GM21786 (cell line): Measurements from ENCODE around the gene ARRDC2.
A peak's percentile ranks its signal among the peaks of the same experiment; 100 is the strongest.
"Not testable (repeated sequence)": the region's sequence is repeated elsewhere in the genome, so short reads cannot be mapped to it uniquely, and the experiment has no call there.

Experiments
- ATAC-seq: cut with Tn5 transposase; IDR thresholded peaks from one replicate; pipeline ENCODE4 v1.9.1; 2021; ENCODE audit not compliant: unreplicated experiment

Gene ARRDC2

DNA sequence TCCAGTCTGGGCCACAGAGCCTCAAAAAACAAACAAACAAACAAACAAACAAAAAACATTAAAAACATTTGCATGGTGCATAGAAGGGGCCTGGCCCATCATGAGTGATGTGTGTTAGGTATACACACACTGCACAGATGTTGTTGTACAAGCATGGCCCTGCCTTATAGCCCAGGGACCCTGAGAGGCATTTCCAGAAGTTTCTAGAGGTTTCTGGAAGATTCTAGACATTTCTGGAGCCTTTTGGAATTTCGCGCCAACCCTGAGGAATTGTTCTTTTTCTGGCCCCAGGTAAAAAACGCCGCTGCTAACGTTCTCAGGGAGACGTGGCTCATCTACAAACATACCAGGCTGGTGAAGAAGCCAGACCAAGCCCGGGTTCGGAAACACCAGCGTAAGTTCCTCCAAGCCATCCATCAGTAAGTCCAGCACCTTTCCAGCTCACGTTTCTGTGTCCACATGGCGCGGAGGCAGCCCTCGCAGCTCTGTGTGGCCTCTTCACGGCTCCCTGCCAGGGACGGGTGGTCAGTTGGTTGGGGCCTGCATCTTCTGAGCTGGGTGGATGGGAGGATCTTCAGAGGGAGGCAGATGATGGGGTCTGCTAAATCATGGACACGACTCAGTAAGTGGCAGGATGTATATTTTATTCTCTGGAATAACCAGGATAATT is 18.4 kb upstream of the ARRDC2 start:
- no peak for ATAC-seq

DNA sequence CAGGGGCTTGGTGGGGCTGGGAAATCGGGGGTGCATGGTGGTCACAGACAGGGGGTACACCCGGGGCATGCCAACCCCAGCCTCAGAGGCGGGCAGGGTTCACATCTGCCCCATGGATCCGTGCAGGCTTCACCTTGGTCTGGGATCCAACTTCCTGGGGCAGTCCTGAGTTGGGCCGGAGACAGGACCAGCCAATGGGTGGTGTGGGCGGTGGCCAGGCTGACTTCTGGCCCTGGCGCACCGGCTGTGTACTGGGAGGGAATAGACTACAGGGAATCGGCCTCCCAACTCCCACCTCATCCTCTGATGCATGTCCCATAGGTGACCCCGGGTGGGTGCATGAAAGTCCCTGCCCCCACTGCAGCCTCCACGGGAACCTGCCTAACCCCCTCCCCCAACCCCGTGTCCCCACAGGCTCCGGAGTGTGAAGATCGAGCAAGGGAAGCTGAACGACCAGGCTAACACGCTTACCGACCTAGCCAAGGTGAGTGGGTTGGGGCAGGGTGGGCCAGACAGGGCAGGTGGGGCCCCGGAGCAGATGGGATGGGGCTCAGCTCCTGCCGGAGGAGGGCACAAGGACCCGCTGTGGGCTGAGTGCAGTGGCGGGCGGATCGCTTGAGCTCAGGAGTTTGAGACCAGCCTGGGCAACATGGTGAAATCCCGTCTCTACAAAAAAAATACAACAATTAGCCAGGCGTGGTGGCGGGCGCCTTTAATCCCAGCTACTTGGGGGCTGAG is 14.7 kb upstream of the ARRDC2 start:
- no peak for ATAC-seq

GRCh38 chr19:17996826-17997316 is 11.1 kb upstream of the ARRDC2 start:
- no peak for ATAC-seq

DNA sequence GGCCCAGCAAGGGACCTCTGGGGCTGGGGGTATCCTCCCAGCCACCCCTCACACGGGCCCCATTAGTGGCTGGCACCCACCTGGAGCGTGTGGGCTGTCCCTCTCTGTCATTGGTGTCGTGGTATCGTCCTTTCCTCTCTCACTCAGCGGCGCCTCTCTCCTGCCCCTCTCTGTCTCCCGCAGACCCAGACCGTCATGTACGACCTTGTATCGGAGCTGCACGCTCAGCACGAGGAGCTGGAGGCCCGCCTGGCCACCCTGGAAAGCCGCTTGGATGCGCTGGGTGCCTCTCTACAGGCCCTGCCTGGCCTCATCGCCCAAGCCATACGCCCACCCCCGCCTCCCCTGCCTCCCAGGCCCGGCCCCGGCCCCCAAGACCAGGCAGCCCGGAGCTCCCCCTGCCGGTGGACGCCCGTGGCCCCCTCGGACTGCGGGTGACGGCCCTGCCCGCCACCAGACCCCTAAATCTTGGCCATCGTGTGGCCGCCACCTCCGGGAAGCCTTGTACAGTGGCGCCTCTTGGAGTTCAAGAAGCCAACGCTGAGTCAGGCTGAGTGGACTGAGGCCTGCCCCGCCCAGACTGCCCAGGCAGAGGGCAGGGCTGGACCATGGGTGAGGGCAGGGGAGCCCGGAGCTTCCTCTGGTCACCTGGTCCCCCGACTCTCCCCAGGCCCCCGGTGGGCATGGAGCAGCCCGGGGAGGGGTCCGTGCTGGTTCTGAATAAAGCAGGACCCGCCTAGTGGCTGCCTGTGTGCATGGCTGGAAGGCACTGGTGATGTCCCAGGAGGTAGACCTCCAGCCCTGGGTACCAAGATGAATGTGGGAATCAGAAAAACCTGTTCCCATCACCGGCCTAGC is 9.8 kb upstream of the ARRDC2 start:
- ATAC-seq = no peak

DNA sequence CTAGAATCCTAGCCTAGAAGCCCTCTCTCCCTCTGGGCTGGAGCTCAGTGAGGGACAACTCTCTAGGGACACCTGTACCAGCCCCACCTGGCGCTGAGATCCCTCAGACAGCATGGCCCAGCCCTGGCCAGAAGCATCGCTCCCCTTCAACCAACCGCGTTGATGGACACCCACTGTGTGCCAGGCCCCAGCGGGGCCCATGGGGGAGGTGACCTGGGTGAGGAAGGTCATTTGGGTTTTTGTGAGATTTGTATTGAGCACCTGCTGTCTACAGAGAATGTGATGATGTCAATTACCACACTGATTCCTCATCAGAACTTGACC is 9.2 kb upstream of the ARRDC2 start:
- ATAC-seq = no peak

DNA sequence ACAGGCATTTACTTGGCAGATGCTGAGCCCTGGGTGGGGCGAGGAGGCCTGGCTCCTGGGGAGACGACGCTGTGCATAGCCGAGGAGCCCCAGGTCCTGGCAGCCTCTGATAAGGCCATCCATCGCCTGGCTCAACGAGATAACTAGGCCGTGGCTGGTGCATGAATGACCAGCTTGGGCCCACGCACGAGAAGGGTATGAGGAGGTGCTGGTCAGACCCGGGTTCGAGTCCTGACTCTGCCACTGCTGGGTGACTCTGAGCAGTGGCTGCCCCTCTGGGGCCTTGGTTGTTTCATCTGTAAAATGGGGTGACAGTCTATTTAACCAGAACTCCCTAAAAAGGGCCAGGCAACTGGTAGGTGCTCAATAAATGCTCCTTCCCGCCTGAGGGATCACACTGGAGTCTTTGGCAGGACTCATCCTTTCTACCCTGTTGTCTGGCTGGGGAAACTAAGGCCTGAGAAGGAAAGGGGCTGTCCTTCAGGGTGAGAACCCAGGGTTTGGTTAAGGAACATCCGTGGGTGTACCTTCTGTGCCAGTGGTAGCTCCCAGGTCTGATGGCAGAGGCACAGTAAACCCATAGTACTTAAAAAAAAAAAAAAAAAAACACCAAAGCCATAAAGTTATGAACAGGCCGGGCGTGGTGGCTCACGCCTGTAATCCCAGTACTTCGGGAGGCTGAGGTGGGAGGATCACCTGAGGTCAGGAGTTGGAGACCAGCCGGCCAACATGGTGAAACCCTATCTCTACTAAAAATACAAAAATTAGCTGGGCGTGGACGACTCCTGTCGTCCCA is 8.1 kb upstream of the ARRDC2 start:
- ATAC-seq = no peak

- no peak for ATAC-seq
Observed at GRCh38 chr19:18000480-18000914, 7.5 kb upstream of the ARRDC2 start.

DNA sequence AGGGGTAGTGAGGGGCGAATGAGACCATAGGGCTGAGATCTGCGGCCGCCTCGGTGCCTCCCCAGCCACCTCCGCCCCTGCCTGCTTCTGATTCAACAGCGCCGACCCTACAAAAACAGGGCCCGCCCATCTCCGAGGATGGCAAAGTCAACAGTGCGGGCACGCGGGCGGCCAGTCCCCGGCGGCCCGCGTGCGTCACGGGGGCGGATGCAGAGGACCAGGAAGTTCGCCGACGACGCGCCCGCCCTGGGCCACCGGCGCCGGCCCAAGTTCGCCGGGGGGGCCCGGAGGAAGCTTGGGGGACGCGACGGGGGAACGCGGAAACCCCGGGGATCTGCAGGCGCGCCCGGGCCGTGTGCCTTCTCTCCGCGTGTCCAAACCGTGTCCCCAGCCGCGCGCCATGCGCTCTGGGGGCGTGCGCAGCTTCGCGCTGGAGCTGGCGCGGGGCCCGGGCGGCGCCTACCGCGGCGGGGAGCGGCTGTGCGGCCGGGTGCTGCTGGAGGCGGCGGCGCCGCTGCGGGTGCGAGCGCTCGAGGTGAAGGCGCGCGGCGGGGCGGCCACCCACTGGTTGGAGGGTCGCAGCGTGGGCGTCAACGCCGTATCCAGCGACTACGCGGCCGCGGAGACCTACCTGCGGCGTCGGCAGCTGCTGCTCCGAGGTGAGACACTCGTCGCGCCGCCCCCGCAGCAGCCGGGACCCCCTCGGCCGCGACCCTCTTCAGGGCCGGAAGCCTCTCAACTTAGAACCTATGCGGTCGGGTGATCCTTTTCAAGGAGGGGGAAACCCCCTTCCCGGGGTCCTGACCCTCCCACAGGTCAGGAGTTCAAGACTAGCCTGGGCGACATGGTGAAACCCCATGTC is 6.8 kb upstream of the ARRDC2 start:
- peak; percentile 60 for ATAC-seq

- no peak for ATAC-seq
Observed at GRCh38 chr19:18001777-18002345, 6.1 kb upstream of the ARRDC2 start.

GRCh38 chr19:18002347-18002850 is 5.6 kb upstream of the ARRDC2 start:
- ATAC-seq = no peak

- ATAC-seq = not testable (repeated sequence)
Observed at GRCh38 chr19:18005750-18006149, 2.2 kb upstream of the ARRDC2 start.

DNA sequence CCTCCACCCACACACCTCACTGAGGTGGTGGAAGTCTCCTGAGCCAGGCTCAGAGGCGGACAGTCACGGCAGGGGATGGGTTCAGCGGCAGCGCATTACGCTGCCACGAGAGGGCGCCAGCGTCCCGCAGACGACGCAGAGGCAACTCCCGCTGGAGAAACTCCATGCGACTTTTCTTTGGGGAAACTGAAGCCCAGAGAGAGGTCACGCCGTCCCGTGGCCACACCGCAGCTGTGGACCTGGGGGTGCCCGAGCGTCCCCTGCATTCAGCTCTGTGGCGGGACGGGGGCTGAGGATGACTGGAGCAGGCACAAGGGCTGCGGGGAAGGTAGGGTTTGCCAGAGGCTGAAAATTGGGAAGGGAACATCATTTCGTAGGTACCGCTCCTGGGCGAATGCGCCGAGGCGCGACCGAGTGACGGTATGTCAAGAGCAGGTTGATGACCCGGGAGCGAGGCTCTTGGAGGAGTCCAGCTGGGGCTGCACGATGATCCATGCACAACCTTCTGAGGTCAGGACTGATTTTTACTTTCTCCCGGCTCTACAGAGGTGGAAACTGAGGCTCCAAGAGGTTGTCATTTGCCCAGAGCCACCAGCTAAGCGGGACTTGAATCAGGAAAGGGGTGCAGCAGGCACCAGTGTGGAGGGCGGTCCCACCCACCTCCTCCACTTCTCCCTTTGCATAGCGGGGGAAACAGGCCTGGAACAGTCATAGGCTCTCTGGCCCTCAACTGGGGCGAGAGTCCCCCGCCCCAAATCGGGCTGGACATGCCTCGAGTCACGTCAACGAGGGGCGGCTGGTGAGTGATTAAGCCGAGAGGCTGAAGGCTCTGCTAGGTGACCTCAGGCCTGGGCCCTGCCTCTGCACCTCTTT is 690 bp upstream of the ARRDC2 start:
- peak; percentile 54 for ATAC-seq

- ATAC-seq = no peak
Observed at GRCh38 chr19:18008814-18009213, 844 bp downstream of the ARRDC2 start.

DNA sequence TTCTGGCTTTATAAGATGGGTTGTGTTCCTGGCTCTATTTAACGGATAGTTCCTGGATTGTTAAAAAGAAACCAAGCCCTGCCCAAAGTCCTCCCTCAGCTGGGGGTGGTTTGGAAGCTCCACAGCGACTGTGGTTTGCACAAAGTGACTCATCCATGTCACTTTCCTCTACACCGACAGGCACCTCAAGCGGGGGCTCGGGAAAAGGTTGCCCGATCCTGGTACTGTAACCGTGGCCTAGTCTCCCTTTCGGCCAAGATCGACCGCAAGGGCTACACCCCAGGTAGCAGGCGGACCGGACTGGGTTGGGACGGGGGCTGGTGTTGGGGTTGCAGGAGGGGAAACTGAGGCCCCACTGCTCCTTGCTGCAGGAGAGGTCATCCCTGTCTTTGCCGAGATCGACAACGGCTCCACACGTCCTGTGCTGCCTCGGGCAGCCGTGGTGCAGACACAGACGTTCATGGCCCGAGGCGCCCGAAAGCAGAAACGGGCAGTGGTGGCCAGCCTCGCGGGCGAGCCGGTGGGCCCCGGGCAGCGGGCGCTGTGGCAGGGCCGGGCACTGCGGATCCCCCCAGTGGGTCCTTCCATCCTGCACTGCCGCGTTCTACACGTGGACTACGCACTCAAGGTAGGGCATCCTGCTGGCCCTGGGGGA is 1.6 kb downstream of the ARRDC2 start:
- no peak for ATAC-seq

GRCh38 chr19:18010149-18010548 is 2.2 kb downstream of the ARRDC2 start:
- ATAC-seq = no peak

DNA sequence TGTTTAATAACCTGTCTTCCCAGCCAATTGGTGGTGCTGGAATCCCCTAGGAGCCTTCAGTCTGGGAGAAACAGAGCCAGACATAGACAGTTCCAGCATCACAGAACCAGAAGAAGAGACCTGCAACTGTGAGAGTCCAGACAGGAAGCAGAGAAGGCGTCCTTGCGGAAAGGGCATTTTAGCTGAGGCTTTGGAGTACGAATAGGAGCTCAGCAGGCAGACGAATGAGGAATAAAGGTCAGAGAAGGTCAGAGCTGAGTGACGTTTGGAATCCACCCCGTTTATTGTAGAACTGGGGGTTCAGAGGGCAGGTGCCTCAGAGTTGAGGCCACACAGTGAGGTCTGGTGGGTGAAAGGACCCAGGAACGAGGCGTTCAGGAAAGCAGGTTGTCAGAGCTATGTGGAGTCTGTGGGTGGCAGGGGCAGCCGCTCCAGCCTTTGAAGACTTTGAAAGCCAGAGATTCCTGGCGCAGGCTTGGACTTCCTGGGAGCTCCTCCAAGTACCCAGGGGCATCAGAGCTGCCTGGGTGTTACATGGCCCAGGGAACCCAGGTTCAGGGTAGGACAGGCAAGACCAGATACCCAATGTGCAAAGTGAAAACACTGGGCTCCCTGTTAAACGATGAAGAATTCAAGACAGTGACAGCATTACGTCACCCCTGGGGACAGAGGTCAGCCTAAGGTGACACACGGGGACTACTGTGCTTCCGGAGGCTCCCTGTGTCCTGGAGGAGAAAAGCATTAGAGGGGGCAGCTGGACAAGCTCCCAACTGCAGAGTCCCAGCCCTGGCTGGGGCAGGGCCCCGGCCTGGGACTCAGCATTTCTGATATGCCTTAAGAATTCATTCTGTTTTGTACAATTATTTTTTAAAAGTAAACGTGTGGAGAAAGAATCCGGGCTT is 5.5 kb downstream of the ARRDC2 start:
- ATAC-seq = no peak

DNA sequence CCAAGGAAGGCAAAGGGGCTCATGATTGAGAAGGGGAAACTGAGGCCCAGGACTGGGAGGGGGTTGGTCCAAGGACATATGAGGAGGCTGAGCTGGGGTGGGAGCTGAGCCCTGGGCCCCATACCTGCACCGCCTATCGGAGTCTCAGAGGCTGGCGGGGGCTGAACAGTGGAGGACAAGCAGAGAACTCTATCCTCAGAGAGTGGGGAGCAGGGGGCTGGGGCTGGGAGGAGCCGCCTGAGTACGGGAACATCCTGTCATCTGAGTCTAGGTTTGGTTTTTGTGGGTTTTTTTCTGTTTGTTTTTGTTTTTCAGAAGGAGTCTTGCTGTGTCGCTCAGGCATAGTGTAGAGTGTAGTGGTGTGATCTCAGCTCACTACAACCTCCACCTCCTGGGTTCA is 6.2 kb downstream of the ARRDC2 start:
- no peak for ATAC-seq
